Skeletal muscle satellite cell (primary cell): Measurements from ENCODE around the gene GMFB.
"Not testable (repeated sequence)": the region's sequence is repeated elsewhere in the genome, so short reads cannot be mapped to it uniquely, and the experiment has no call there.

Source experiments
- H3K27me3 ChIP-seq: 2 replicates; pipeline ENCODE4 v1.7.0; 2013; ENCODE audit warnings: low read length; ENCODE audit not compliant: control insufficient read depth, insufficient read depth
- H3K36me3 ChIP-seq: 2 replicates; pipeline ENCODE4 v1.7.0; 2013; ENCODE audit warnings: mild to moderate bottlenecking, control low read depth, low read length; ENCODE audit not compliant: insufficient read depth
- H3K4me1 ChIP-seq: 2 replicates; pipeline ENCODE4 v1.7.0; 2013; ENCODE audit warnings: low read length; ENCODE audit not compliant: control insufficient read depth, insufficient read depth
- H3K4me2 ChIP-seq: 2 replicates; pipeline ENCODE4 v1.7.0; 2013; ENCODE audit warnings: mild to moderate bottlenecking, low read length
- H3K4me3 ChIP-seq: 2 replicates; pipeline ENCODE4 v1.7.0; 2013; ENCODE audit warnings: low read length
- H3K9ac ChIP-seq: 2 replicates; pipeline ENCODE4 v1.7.0; 2013; ENCODE audit warnings: mild to moderate bottlenecking, low read depth, low read length, moderate library complexity
- H3K9me3 ChIP-seq: replicated peaks from 2 replicates; pipeline ENCODE4 v1.7.0; 2013; ENCODE audit warnings: mild to moderate bottlenecking, control low read depth, low read length

The GMFB gene

GRCh38 chr14:54456820-54457608 is 31.8 kb downstream of the GMFB start:
- not testable (repeated sequence) for H3K4me1 ChIP-seq, H3K9ac ChIP-seq, H3K36me3 ChIP-seq

GRCh38 chr14:54455363-54455762 is 33.4 kb downstream of the GMFB start:
- no peaks in the 10 kb centered on the region for H3K27me3 ChIP-seq
- H3K4me3 ChIP-seq: no peak overlapping the region
- peaks cover 7% of the 10 kb centered on the region for H3K4me1 ChIP-seq
- H3K9ac ChIP-seq: no peak overlapping the region
- no peaks in the 10 kb centered on the region for H3K9me3 ChIP-seq
- H3K36me3 ChIP-seq: no peaks in the 10 kb centered on the region
- H3K4me2 ChIP-seq: no peak overlapping the region

More at GRCh38 chr14:54456820-54457608, 31.8 kb downstream of the GMFB start:
- H3K4me3 ChIP-seq, H3K9me3 ChIP-seq, H3K4me2 ChIP-seq, H3K27me3 ChIP-seq: not testable (repeated sequence)

- not testable (repeated sequence) for H3K27me3 ChIP-seq, H3K9ac ChIP-seq, H3K9me3 ChIP-seq, H3K36me3 ChIP-seq, H3K4me3 ChIP-seq, H3K4me1 ChIP-seq, H3K4me2 ChIP-seq
Measured at GRCh38 chr14:54453990-54454389, 34.8 kb downstream of the GMFB start.

GRCh38 chr14:54453252-54453651 is 35.5 kb downstream of the GMFB start:
- H3K4me3 ChIP-seq: no peak overlapping the region
- no peak overlapping the region for H3K4me2 ChIP-seq
- H3K9ac ChIP-seq: no peak overlapping the region
- H3K4me1 ChIP-seq: peaks cover 10% of the 10 kb centered on the region
- H3K36me3 ChIP-seq: no peaks in the 10 kb centered on the region
- no peaks in the 10 kb centered on the region for H3K9me3 ChIP-seq
- no peaks in the 10 kb centered on the region for H3K27me3 ChIP-seq

GRCh38 chr14:54451961-54452360 is 36.8 kb downstream of the GMFB start:
- Histone ChIP-seq H3K9ac (no peak overlapping the region), H3K4me1 (peaks cover 15% of the 10 kb centered on the region), H3K4me2 (no peak overlapping the region), H3K36me3 (no peaks in the 10 kb centered on the region), H3K4me3 (no peak overlapping the region), H3K9me3 (no peaks in the 10 kb centered on the region), H3K27me3 (no peaks in the 10 kb centered on the region)

- H3K9me3 ChIP-seq: no peaks in the 10 kb centered on the region
- peaks cover 23% of the 10 kb centered on the region for H3K4me1 ChIP-seq
- no peak overlapping the region for H3K4me3 ChIP-seq
- H3K36me3 ChIP-seq: no peaks in the 10 kb centered on the region
- H3K4me2 ChIP-seq: no peak overlapping the region
- no peaks in the 10 kb centered on the region for H3K27me3 ChIP-seq
- no peak overlapping the region for H3K9ac ChIP-seq
Measured at GRCh38 chr14:54451121-54451601, 37.6 kb downstream of the GMFB start.

GRCh38 chr14:54450535-54450934 is 38.2 kb downstream of the GMFB start:
- H3K4me2 ChIP-seq: no peak overlapping the region
- H3K36me3 ChIP-seq: no peaks in the 10 kb centered on the region
- H3K4me1 ChIP-seq: peaks cover 25% of the 10 kb centered on the region
- no peaks in the 10 kb centered on the region for H3K27me3 ChIP-seq
- H3K4me3 ChIP-seq: no peak overlapping the region
- H3K9me3 ChIP-seq: no peaks in the 10 kb centered on the region
- no peak overlapping the region for H3K9ac ChIP-seq

GRCh38 chr14:54447231-54447692 is 41.5 kb downstream of the GMFB start:
- Histone ChIP-seq H3K9me3 (no peaks in the 10 kb centered on the region), H3K4me3 (no peak overlapping the region), H3K9ac (no peak overlapping the region), H3K4me1 (peaks cover 21% of the 10 kb centered on the region), H3K36me3 (no peaks in the 10 kb centered on the region), H3K27me3 (peaks cover 10% of the 10 kb centered on the region), H3K4me2 (no peak overlapping the region)

- Histone ChIP-seq H3K9ac (no peak overlapping the region), H3K4me3 (no peak overlapping the region), H3K4me2 (no peak overlapping the region), H3K9me3 (no peaks in the 10 kb centered on the region), H3K27me3 (peaks cover 10% of the 10 kb centered on the region), H3K36me3 (no peaks in the 10 kb centered on the region), H3K4me1 (peaks cover 26% of the 10 kb centered on the region)
Measured at GRCh38 chr14:54446161-54446693, 42.6 kb downstream of the GMFB start.

GRCh38 chr14:54444681-54445080 is 44.1 kb downstream of the GMFB start:
- H3K9ac ChIP-seq: no peak overlapping the region
- no peaks in the 10 kb centered on the region for H3K36me3 ChIP-seq
- no peak overlapping the region for H3K4me2 ChIP-seq
- H3K9me3 ChIP-seq: no peaks in the 10 kb centered on the region
- H3K27me3 ChIP-seq: peaks cover 10% of the 10 kb centered on the region
- no peak overlapping the region for H3K4me3 ChIP-seq
- H3K4me1 ChIP-seq: peaks cover 24% of the 10 kb centered on the region

- no peak overlapping the region for H3K4me2 ChIP-seq
- no peaks in the 10 kb centered on the region for H3K36me3 ChIP-seq
- no peak overlapping the region for H3K9ac ChIP-seq
- no peaks in the 10 kb centered on the region for H3K9me3 ChIP-seq
- peaks cover 24% of the 10 kb centered on the region for H3K4me1 ChIP-seq
- no peak overlapping the region for H3K4me3 ChIP-seq
- H3K27me3 ChIP-seq: peaks cover 10% of the 10 kb centered on the region
Measured at GRCh38 chr14:54443981-54444380, 44.8 kb downstream of the GMFB start.

GRCh38 chr14:54442961-54443360 is 45.8 kb downstream of the GMFB start:
- not testable (repeated sequence) for H3K9me3 ChIP-seq, H3K9ac ChIP-seq, H3K4me2 ChIP-seq, H3K4me3 ChIP-seq, H3K27me3 ChIP-seq, H3K36me3 ChIP-seq
- H3K4me1 ChIP-seq: peaks cover 24% of the 10 kb centered on the region
